Cardiac septum (tissue), 1 donor: ENCODE results near the gene CDH5. TPM values are rescaled to one million over a fixed set of nuclear protein-coding genes. Genes with fewer than 3 reads are reported as not detected.

Experiments used
- DNase-seq: peaks from one replicate; pipeline ENCODE4 v3.0.0-alpha.2; 2020; ENCODE audit warnings: low spot score
- intact Hi-C: fragments of 100-400 bp; cut with DNase I; formaldehyde crosslinking; loops from one replicate; pipeline ENCODE4 v1.14.0; 2022
- total RNA-seq: library from RNA; stranded (reverse); fragmentation: NEBNext Ultra II Directional; extraction: Animal tissue kit (Norgen Biotek cat#: 25700); gene quantifications from one replicate; pipeline ENCODE4 v1.2.1, GENCODE V29; 2021
- donor health status: DM: no; HTN: no; CAD: no.

The CDH5 gene
- total RNA-seq, 1 donor from 2014 or later, result 51.9 TPM

DNA sequence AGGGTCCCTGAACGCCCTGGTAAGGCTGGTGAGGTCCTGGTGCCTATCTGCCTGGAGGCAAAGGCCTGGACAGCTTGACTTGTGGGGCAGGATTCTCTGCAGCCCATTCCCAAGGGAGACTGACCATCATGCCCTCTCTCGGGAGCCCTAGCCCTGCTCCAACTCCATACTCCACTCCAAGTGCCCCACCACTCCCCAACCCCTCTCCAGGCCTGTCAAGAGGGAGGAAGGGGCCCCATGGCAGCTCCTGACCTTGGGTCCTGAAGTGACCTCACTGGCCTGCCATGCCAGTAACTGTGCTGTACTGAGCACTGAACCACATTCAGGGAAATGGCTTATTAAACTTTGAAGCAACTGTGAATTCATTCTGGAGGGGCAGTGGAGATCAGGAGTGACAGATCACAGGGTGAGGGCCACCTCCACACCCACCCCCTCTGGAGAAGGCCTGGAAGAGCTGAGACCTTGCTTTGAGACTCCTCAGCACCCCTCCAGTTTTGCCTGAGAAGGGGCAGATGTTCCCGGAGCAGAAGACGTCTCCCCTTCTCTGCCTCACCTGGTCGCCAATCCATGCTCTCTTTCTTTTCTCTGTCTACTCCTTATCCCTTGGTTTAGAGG, 37.1 kb downstream of the CDH5 start:
- no peak for DNase-seq
- intact Hi-C loops, result loop anchor here (5.0 kb wide), 1 partner anchor 41 kb away; no protein-coding TSS in a partner anchor

DNA sequence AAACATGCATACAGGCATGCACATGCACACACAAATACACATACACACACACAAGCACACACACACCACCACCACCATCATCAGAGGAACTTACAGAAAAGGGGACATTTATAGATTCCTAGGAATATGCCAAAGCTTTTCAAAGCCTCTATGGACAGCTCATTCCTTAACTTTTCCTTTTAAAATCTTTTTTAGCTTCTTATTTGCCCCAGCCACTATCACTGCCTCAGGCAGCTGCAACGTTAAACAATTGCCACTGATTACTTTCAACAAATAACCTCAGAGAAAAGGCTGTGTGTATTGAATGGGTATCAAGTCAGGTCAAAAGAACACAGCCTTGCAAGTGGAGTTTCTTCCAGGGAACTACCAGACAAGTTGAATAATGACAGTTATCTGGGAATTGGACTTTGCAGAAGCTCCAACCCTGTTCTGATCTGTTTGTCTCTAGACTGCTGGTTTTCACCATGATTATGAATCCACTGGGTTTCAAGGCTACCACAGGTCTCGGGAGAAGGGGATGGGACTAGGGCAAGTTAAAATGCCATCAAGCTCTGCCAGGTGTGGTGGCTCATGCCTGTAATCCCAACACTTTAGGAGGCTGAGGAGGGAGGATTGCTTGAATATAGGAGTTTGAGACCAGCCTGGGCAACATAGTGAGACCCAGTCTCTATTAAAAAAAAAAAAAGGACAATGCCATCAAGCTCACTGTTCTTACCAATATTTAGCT, 38.7 kb downstream of the CDH5 start:
- intact Hi-C loops, result loop anchor here (5.0 kb wide), 2 partner anchors 107 to 347 kb away; partner anchors contain the start of gene DYNC1LI2
- DNase-seq, result no peak

DNA sequence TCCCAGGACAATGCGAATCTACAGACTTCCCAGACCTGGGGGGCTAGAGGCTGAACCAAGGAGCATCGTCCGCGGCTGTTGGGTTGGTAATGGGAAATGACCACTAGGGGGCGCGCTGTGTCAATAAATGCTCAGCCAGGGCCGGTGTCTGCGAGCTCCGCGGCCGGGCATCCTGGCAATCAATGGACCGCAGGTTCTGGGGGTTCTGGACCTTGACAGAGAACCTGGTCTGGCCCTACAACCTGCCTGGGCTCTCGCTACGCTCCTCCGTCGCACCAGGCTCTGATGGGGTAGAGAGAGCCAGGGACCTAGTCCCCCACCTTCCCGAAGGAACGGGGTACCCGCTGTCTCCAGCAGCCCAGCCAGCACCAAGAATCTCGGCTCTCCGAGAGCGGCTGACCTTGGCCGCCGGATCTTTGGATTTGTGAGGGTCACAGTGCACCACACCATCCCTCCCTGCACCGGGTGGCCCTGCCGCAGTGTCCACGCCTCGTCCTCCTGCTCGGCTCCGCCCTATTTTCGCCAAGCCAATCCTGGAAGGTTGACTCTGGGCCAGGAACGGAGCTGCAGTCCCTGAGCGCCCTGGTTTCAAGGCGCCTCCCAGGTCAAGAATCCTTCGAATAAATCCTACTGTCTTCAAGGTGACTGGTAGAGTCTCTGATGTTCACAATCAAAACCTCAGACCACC, 40.2 kb downstream of the CDH5 start:
- DNase-seq, result peak; percentile 95
- intact Hi-C loops, result loop anchor here (2.0 to 5.0 kb wide), 4 partner anchors 76 to 346 kb away; partner anchors contain the start of genes CMTM3 and DYNC1LI2

DNA sequence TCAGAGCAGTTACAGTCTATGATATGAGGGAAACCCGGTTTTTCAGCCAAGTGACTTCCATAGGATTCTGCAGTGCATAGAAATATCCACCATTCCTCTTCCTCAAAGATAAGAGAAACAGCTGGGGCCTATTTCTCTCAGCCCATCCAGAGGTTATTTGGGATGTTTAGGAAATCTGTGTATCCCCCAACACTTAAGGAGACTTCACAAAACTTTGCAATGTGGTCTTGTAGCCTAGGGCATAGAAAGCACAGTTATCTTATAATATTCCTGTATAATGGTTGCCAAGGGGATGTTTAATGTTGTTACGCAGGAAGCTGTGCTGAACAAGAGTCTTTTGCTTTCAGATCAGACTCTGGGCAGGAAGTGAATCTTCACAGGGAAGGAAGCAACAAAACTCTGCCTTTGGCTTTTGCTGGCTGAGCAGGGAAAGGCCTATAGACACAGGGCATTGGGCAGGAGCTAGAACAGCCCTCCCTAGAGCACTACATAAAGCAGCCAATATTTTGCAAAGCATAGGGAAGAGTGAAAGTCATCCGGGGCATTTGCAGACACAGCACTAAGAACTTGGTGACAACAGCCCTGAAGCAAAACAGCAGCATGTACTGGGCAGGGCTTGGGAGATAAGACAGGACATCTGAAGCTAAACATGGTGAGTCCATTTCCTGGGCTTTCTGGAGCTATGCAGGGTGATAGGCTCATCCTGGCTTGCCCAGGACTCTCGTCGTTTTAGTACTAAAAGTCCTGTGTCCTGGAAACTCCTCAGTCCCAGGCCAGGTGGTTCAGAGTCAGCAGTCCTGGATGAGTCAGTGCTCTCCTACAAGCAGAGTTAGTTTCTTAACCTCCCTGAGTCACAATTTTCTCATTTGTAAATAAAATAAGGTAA, 41.9 kb downstream of the CDH5 start:
- DNase-seq, result no peak
- intact Hi-C loops, result loop anchor here (5.0 kb wide), 2 partner anchors 104 to 344 kb away; partner anchors contain the start of gene DYNC1LI2

DNA sequence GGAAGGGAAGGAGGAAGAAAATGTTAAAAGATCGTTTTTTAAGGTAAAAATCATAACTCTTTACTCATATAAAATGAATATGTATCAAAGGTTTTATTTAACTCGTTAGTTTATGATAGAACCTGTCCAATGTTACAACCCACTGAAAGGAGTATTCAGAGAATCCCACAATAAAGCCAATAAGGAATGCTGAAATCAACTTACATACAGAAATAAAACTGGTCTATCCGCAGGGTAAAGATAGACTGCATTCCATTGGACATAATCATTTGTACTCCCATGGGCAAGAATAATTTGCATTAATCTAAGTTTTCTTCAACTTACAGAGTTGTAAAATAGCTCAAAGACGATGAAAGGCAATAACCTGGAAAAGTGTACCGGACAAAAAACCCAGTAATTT, 42.7 kb downstream of the CDH5 start:
- no peak for DNase-seq
- intact Hi-C loops, result loop anchor here (5.0 kb wide), 2 partner anchors 103 to 343 kb away; partner anchors contain the start of gene DYNC1LI2

DNA sequence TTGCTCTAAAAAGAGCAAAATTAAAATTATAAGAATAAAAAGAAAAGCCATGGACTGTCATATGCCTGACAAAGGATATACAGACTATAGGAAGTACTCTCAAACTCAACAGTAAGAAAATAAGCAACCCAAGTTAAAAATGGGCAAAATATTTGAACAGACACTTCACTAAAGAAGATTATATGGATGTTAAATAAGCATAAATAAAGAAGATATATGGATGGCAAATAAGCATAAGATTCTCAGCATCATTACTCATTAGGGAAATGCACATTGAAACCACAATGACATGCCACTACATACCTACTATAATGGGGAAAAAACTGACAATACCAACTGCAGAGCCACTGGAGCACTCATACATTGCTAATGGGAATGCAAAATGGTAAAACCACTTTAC, 45.7 kb downstream of the CDH5 start:
- no peak for DNase-seq
- intact Hi-C loops, result no loop called here

DNA sequence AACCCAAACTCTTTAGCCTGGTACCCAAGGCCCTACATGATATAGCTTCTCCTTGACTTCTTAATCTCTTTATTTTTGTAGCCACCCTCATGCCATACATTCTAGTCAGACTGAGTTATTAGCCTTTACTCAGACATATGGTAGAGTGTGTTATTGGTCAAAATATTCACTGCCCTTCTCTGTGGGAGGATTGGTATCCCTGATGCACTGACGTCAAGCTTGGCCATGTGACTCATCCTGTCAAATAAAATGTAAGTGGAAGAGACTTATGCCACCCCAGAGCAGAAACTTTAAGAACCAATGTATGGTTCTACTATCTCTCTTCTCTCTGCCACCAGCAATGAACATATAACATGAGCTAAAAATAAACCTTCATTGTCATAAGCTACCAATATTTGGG, 48.4 kb downstream of the CDH5 start:
- no peak for DNase-seq
- intact Hi-C loops, result no loop called here

DNA sequence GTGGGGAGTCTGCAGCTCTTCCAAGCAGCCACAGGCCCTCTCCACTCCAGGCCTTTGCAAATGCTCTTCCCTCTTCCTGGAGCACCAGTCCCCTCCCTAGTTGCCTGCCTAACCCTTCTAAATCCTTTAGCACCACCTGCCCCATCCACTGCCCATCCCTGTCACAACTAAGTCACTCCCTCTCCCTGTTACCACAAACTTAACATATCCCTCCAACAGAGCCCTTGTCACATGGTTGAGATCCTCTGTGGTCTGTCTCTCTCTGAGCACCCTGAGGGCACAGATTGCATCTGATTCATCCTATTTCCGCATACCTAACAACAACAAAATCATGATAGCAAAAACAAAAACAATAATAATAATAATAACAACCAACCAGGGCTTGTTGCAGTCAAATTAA, 49.6 kb downstream of the CDH5 start:
- no peak for DNase-seq
- intact Hi-C loops, result no loop called here

DNA sequence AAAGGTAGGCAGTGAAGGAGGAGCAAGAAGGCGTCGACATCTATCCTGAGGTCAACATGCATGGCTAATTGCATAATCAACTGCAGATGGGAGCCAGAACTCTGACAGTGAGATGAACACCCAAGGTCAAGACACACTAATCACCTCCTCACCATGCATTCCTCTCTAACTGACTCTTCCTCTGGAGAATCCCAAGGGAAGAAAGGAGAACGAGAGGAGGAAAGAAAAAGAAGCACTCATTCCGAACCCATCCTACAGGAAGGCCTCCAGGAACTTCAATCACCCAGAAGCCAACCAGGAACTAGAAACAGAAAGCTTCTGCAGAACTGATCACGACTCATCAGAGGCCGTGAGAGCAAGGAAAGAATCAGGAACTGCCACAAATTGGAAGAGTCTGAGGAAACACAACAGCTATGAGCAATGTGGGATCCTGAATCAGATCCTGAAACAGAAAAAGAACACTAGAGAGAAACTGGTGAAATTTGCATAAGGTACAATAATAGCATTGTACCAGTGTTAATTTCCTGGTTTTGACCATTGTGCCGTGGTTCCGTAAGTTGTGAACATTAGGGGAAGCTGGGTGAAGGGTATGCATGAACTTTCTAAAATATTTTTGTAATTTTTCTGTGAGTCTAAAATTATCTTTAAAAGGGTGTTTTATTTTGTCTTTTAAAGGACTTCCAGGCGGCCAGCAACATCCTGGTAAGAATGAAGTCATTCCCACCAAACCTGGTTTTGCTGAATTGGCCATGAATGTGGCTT, 50.6 kb downstream of the CDH5 start:
- DNase-seq, result no peak
- intact Hi-C loops, result no loop called here

DNA sequence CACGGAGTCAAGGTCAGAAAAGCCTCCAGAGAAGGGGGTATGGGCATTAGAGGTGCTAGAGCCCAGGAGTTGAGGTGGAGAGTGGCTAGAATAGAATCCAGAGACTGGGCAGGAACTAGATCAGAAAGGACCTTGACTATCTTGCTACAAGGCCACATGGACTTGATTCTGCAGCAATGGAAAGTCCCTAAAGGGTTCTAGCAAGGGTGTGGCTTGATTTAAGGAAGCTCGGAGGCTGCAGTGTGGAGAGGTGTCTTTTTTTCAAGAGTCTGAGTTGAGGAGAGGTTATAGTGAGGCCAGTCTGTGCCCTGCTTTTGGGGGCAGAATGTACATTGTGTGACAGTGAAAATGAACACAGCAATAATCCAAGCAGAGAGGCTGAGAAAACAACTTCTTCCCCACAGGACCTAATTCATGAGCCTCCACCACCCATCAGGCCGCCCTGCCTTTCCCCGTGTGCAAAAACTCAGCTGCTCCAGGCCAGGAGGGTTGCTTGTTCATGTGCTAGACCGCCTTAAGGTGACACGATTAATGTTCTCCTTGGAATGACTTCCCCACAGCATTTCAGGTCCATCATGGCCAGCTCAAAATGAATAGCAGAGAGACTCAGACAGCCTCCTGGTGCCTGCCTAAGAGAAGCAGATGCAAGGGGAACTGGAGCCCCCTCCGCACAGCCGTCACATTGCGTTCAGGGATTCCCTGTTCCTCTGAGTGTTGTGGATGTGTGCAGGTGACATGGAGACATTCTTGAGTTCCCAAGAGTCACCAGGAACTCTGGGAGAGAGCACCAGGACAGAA, 51.9 kb downstream of the CDH5 start:
- intact Hi-C loops, result no loop called here
- DNase-seq, result no peak

DNA sequence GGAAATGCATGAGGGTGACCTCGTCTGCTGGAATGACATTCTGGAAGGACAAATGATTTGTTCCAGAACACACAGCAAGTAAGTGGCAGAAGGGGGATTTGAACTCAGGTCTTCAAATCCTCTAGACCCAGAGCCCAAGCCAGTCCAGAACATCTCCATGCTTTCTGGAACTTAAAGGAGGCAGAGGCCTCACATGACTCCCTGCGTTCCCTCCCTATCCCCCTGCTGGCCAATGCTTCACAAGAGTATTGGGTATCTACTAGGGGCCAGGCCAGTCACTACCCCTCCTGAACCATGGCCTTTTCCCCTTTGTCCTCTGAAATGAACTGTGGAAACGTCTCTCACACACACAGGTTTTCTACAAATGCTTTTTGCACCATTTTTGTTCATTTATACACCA, 53.0 kb downstream of the CDH5 start:
- DNase-seq, result no peak
- intact Hi-C loops, result no loop called here

DNA sequence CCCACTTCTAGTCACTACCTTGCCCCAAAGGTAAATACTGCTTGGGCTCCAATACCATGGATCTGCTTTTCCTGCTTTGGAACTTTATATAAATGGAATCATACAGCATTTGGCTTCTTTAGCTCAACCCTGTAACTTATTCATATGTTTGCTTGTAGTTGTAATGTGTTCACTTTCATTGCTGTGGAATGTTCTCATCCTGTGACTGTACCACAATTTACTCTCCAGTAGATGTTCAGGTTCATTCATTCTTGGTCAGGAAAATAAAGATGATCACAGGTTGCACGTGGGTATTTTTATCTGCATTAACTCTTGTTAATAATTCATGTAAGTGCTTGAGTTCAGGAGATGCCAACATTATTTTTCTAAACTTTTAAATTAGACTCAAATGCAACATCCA, 53.9 kb downstream of the CDH5 start:
- DNase-seq, result no peak
- intact Hi-C loops, result no loop called here

DNA sequence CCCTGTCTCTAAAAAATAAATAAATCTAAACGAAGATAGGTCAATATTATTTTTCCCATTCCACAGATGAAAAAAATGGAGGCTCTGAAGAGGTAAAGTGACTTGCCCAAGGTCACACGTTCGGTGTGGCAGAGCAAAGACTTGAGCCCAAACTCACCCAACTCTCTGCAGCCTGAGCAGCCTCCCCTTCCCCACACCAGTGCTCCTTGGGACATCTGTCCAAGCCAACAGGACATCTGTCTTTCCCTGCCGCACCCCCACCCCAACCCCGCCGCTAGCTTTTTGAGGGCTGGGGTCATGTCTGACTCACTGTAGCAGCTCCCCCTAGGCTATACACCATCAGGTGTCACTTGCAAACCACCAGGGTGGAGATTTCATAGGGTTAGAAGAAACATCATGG, 55.4 kb downstream of the CDH5 start:
- intact Hi-C loops, result no loop called here
- peak; percentile 47 for DNase-seq

DNA sequence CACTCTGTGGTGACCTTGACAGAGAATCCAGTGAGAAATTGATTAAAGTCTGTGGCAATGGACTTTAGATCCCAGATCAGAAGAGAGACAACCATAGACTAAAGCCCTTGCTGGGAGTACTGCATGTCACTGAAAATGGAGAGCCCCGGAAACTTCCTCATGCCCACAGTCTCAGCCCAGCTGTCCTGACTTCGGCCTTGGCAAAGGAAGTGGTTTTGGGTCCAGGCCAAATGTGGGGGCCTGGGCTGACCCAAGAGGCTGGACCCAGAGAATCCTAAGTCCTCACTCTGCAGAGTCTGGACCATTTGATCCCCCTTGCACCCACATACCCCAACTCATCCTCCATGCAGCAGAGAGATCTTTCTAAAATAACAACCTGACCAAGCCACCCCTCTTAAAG, 55.9 kb downstream of the CDH5 start:
- peak; percentile 49 for DNase-seq
- intact Hi-C loops, result no loop called here

DNA sequence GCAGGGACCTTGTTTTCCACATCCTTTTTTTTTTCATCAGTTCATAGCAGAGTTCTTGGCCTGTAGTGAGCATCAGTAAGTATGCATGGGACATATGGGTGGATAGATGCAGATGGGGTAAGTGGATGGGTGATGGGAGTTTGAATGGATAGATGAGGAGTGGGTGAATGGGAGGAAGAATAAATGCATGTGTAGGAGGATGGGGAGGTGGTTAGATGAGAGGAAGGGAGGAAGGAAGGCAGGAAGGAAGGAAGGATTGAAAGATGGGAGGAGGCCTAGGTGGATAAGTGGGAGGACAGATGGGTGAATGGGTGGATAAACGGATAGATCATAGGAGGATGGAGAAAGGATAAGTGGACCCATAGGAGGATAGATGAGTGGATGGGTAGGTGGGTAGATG, 56.7 kb downstream of the CDH5 start:
- intact Hi-C loops, result no loop called here
- no peak for DNase-seq

DNA sequence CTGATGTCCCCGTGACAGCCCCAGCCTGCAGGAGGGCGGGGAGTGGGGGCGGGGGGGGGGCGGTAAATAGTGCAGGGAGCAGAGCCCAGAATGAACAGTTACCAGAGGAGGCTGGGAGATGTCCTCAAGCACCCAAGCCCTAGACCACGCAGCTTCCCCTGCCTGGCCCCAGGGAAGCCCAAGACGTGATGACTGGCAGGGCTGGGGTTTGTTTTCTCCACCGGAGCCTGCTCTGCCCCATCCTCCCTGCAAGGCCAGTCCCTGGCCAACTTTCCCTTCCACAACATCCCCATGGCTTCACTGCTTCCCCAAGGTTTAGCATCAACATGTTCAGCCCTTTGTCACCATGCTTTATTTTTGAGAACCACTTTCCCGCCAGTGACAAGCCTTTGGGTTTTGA, 59.2 kb downstream of the CDH5 start:
- no peak for DNase-seq
- intact Hi-C loops, result no loop called here

DNA sequence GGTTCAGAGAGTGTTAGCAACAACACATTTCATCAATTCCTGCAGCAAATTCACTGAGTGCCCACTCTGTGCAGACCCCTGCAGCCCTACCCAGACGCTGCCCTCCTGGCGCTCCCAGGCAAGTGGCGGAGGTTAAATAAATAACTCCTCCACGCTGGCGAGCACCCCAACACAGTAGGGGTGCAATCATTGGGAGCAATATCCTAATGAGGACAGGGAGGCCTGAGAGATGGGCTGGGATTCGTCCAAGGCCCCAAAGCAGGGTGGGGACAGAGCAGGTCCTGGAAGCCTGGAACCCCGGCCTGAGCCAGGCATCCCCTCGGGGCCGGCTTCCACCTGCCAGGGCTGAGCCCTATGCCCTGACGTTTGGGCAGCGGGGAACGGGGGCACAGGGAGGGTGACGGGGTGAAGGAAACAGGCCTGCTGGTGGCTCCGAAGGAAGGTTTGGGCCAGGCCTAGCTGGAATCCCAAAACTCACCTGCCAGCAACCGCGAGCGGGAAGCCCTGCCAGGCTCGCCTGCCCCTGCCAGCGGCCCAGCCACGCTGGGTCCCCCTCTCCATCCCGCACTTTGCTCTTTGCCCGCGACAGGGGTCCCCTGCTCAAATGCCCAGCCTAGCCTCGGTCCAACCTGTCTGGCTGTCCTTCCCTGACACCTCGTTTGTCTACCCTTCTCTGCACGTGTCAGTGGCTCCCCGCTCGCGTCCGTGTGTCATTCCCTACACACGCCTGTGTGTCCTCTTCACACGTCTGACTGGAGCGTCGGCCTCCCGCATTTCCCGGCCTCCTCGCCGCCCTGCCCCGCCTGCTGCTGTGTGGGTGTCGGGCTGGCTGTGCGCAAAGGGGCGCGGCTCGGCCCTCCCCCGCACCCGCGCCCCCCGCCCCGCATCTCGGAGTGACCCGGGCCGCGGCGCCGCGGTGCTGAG, 59.9 kb downstream of the CDH5 start:
- intact Hi-C loops, result no loop called here
- DNase-seq, result no peak
